Liver (tissue), 9 donors: ENCODE data around the gene WNT4. TPM values are rescaled to one million over a fixed set of nuclear protein-coding genes. Genes with fewer than 3 reads are reported as not detected.

Experiments used
- DNase-seq: peaks from one replicate; pipeline ENCODE4 v3.0.0-alpha.2; 2017; ENCODE audit warnings: low spot score
- H3K27ac ChIP-seq, 2 donors: one replicate each; pipeline ENCODE4 v1.7.0; 2013; ENCODE audit warnings: inconsistent platforms in 2 of 2, low read length in 2 of 2, control low read depth in 1 of 2, low read depth in 1 of 2, mild to moderate bottlenecking in 1 of 2
- H3K27me3 ChIP-seq, 4 donors: one replicate each; pipeline versions ENCODE4 v1.6.1 to v1.7.0; 2013; ENCODE audit warnings: low read length in 3 of 4, inconsistent platforms in 1 of 4, mild to moderate bottlenecking in 1 of 4, moderate library complexity in 1 of 4; ENCODE audit not compliant: control insufficient read depth in 4 of 4, insufficient read depth in 4 of 4
- H3K36me3 ChIP-seq, 4 donors: one replicate each; pipeline versions ENCODE4 v1.6.1 to v1.7.0; 2013; ENCODE audit warnings: low read length in 3 of 4, mild to moderate bottlenecking in 3 of 4, low read depth in 1 of 4, moderate library complexity in 1 of 4; ENCODE audit not compliant: control insufficient read depth in 4 of 4, insufficient read depth in 3 of 4
- H3K4me1 ChIP-seq, 4 donors: one replicate each; pipeline versions ENCODE4 v1.6.1 to v1.7.0; 2013; ENCODE audit warnings: low read length in 3 of 4, mild to moderate bottlenecking in 3 of 4, moderate library complexity in 1 of 4; ENCODE audit not compliant: control insufficient read depth in 4 of 4, insufficient read depth in 4 of 4
- H3K4me3 ChIP-seq, 3 donors: one replicate each; pipeline versions ENCODE4 v1.6.1 to v1.7.0; 2013; ENCODE audit warnings: low read length in 3 of 3, control low read depth in 1 of 3, low read depth in 1 of 3, mild to moderate bottlenecking in 1 of 3
- H3K9ac ChIP-seq, 2 donors: one replicate each; pipeline ENCODE4 v1.7.0; 2013; ENCODE audit warnings: low read length in 2 of 2, mild to moderate bottlenecking in 2 of 2, moderate library complexity in 2 of 2, control low read depth in 1 of 2, low read depth in 1 of 2
- H3K9me3 ChIP-seq, 4 donors: one replicate each; pipeline versions ENCODE4 v1.6.1 to v1.7.0; 2013; ENCODE audit warnings: low read length in 3 of 4; ENCODE audit not compliant: control insufficient read depth in 4 of 4
- GABPA ChIP-seq, 2 donors: IDR thresholded peaks in 1 of 2; conservative IDR thresholded peaks in 1 of 2; 2 replicates each; pipeline ENCODE4 v1.6.1; 2016; ENCODE audit warnings: antibody characterized with exemption in 2 of 2, mild to moderate bottlenecking in 1 of 2, moderate library complexity in 1 of 2
- HNF4A ChIP-seq, 2 donors: conservative IDR thresholded peaks; 2 replicates each; pipeline ENCODE4 v1.6.1; 2016; ENCODE audit warnings: antibody characterized with exemption in 2 of 2, mild to moderate bottlenecking in 2 of 2
- HNF4G ChIP-seq: IDR thresholded peaks from 2 replicates; pipeline ENCODE4 v1.6.1; 2016; ENCODE audit warnings: antibody characterized with exemption
- JUND ChIP-seq, 2 donors: IDR thresholded peaks; 2 replicates each; pipeline ENCODE4 v1.6.1; 2016; ENCODE audit warnings: antibody characterized with exemption in 2 of 2
- NR2F2 ChIP-seq: IDR thresholded peaks from 2 replicates; pipeline ENCODE4 v1.6.1; 2016; ENCODE audit warnings: antibody characterized with exemption
- RXRA ChIP-seq, 2 donors: IDR thresholded peaks; 2 replicates each; pipeline ENCODE4 v1.6.1; 2017 to 2018; ENCODE audit warnings: antibody characterized with exemption in 2 of 2, mild to moderate bottlenecking in 1 of 2
- SP1 ChIP-seq: IDR thresholded peaks from 2 replicates; pipeline ENCODE4 v1.6.1; 2018; ENCODE audit warnings: antibody characterized with exemption, mild to moderate bottlenecking
- YY1 ChIP-seq: IDR thresholded peaks from 2 replicates; pipeline ENCODE4 v1.6.1; 2016; ENCODE audit warnings: antibody characterized with exemption, mild to moderate bottlenecking
- ZBTB33 ChIP-seq: IDR thresholded peaks from 2 replicates; pipeline ENCODE4 v1.6.1; 2016; ENCODE audit warnings: antibody characterized with exemption
- whole genome bisulfite sequencing: extraction: QIAGEN DNeasy Blood & Tissue Kit; methylation state at CpG from one replicate; pipeline ENCODE4 v1.1.7; 2013; 5-methylcytosine and 5-hydroxymethylcytosine counted together
- polyA plus RNA-seq, 2 donors: library from polyadenylated mRNA; stranded (reverse) in 1 of 2; unstranded in 1 of 2; fragments of 200-250 nt in 1 of 2; fragments of >200 nt in 1 of 2; fragmentation: Nextera tagmentation in 1 of 2; extraction: Ambion mirVana in 1 of 2; gene quantifications; one replicate each; pipeline versions ENCODE4 v1.2.1 to v1.2.3, GENCODE V29; 2013 to 2015
- total RNA-seq, 2 donors: library from RNA; depleted of rRNA; stranded (reverse); fragments of >200 nt; gene quantifications; one replicate each; pipeline ENCODE4 v1.2.3, GENCODE V29; 2014
- TF ChIP-seq, protein P1 (sequence below): IDR thresholded peaks from 2 replicates; pipeline ENCODE4 v1.6.1; 2016; ENCODE audit warnings: antibody characterized with exemption
- TF ChIP-seq, protein P2 (sequence below): IDR thresholded peaks from 2 replicates; pipeline ENCODE4 v1.6.1; 2016; ENCODE audit warnings: antibody characterized with exemption
- TF ChIP-seq, protein P3 (sequence below): IDR thresholded peaks from 2 replicates; pipeline ENCODE4 v1.6.1; 2016; ENCODE audit warnings: antibody characterized with exemption, mild to moderate bottlenecking
- donor health status: healthy.
- donor health status: healthy.
- donor health status: healthy.
- donor health status: healthy.
- donor health status: healthy.

The WNT4 gene
- total and polyA plus RNA-seq, 4 donors, result under 0.01 to 0.09 TPM; not detected in 2

GRCh38 chr1:22122273-22123070 is 20.4 kb downstream of the WNT4 start:
- TF ChIP-seq, protein P1, sequence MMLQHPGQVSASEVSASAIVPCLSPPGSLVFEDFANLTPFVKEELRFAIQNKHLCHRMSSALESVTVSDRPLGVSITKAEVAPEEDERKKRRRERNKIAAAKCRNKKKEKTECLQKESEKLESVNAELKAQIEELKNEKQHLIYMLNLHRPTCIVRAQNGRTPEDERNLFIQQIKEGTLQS, result no peak
- no peak for TF ChIP-seq HNF4A (conservative IDR thresholded peaks at IDR 0.05)
- TF ChIP-seq ZBTB33, result no peak
- no peak for TF ChIP-seq HNF4G
- TF ChIP-seq, protein P2, sequence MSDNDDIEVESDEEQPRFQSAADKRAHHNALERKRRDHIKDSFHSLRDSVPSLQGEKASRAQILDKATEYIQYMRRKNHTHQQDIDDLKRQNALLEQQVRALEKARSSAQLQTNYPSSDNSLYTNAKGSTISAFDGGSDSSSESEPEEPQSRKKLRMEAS, result no peak
- Histone ChIP-seq H3K9me3 (no peaks in the 10 kb centered on the region), H3K9ac (no peak overlapping the region), H3K36me3 (no peaks in the 10 kb centered on the region), H3K4me1 (peaks cover 0 to 6% (median under 1%) of the 10 kb centered on the region in 4 donors), H3K4me3 (no peak overlapping the region), H3K27ac (no peak overlapping the region), H3K27me3 (no peaks in the 10 kb centered on the region)
- WGBS, result 94% methylated on average over 21 of the region's 21 CpGs
- DNase-seq, result no peak

DNA sequence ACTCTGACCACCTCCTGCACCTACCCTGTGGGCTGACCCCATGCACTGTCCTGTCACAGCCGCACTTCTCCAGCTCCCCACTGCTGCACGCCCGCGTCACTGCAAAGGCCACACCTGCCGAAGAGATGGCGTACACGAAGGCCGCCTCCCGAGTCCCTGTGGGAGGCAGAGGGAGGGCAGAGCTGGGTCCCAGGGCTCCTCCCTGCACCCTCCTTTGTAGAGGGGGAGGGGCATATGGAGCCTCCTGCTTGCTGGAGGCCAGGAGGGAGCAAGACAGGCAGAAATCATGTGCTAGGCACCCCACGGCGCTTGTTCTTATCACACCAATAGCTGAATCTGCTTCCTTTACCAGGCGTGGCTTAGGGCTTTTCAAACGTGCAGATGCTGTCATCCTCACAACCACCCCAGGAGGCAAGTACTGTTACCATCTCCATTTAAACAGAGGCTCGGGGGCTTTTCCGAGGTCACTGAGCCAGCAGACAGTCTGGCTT is 21.4 kb downstream of the WNT4 start:
- Histone ChIP-seq H3K27me3 (no peaks in the 10 kb centered on the region), H3K9ac (no peak overlapping the region), H3K36me3 (no peaks in the 10 kb centered on the region), H3K9me3 (no peaks in the 10 kb centered on the region), H3K4me1 (no peaks in the 10 kb centered on the region), H3K27ac (no peak overlapping the region), H3K4me3 (no peak overlapping the region)
- DNase-seq, result no peak
- TF ChIP-seq JUND (IDR thresholded peaks at IDR 0.05) (no peak), YY1 (no peak), SP1 (no peak), GABPA (IDR thresholded peaks at IDR 0.05 in 1 of 2, conservative IDR thresholded peaks at IDR 0.05 in 1 of 2) (no peak), NR2F2 (no peak), HNF4A (conservative IDR thresholded peaks at IDR 0.05) (no peak), ZBTB33 (no peak), RXRA (IDR thresholded peaks at IDR 0.05) (no peak), HNF4G (no peak)
- TF ChIP-seq, protein P1, result no peak
- TF ChIP-seq, protein P3, sequence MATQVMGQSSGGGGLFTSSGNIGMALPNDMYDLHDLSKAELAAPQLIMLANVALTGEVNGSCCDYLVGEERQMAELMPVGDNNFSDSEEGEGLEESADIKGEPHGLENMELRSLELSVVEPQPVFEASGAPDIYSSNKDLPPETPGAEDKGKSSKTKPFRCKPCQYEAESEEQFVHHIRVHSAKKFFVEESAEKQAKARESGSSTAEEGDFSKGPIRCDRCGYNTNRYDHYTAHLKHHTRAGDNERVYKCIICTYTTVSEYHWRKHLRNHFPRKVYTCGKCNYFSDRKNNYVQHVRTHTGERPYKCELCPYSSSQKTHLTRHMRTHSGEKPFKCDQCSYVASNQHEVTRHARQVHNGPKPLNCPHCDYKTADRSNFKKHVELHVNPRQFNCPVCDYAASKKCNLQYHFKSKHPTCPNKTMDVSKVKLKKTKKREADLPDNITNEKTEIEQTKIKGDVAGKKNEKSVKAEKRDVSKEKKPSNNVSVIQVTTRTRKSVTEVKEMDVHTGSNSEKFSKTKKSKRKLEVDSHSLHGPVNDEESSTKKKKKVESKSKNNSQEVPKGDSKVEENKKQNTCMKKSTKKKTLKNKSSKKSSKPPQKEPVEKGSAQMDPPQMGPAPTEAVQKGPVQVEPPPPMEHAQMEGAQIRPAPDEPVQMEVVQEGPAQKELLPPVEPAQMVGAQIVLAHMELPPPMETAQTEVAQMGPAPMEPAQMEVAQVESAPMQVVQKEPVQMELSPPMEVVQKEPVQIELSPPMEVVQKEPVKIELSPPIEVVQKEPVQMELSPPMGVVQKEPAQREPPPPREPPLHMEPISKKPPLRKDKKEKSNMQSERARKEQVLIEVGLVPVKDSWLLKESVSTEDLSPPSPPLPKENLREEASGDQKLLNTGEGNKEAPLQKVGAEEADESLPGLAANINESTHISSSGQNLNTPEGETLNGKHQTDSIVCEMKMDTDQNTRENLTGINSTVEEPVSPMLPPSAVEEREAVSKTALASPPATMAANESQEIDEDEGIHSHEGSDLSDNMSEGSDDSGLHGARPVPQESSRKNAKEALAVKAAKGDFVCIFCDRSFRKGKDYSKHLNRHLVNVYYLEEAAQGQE, result no peak
- WGBS, result 87% methylated on average over 15 of the region's 15 CpGs
